ENCODE measurements around the gene ZIC4.

Gene ZIC4

DNA sequence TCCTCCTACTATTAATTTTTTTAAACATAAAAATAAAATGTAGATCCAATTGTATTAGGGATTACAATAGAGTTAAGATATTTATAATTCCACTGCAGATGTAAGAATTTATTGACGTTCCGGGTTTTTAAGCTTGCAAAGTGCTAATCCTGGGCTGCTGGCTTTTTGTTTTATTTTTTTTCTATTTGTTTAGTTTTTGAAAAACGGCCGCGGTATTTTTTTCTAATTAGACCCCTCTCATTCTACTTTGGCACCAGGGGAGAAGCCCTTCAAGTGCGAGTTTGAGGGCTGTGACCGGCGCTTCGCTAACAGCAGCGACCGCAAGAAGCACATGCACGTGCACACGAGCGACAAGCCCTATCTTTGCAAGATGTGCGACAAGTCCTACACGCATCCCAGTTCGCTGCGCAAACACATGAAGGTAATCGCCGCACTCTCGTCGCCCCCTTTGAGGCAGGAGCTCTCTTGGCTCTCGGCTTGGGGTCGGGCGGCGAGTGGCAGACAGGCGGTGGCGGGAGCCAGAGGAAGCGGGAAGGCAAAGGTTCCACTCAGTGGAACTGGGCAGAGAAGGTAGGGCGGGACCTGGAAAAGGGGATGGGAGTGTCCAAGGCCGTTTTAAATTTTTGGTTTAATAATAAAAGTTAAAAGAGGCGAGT lies 6.0 kb upstream of the ZIC4 start:
- Mint-ChIP-seq H3K27me3 (ENCODE audit: low read depth, poor library complexity) (peaks cover 100% of the 10 kb centered on the region), H3K4me1 (peaks cover 44% of the 10 kb centered on the region), H3K9me3 (no peaks in the 10 kb centered on the region), H3K27ac (no peak overlapping the region), H3K4me3 (peak overlapping the region; percentile 78), H3K36me3 (ENCODE audit: low read depth) (no peaks in the 10 kb centered on the region)
- DNase-seq, result no peak
- TF ChIP-seq CTCF (IDR thresholded peaks at IDR 0.05), result no peak

- no peaks in the 10 kb centered on the region for H3K9me3 Mint-ChIP-seq
- H3K4me1 Mint-ChIP-seq, result peaks cover 44% of the 10 kb centered on the region
- no peak for TF ChIP-seq CTCF (IDR thresholded peaks at IDR 0.05)
- no peaks in the 10 kb centered on the region for H3K36me3 Mint-ChIP-seq (ENCODE audit: low read depth)
- DNase-seq, result no peak
- peak overlapping the region; percentile 78 for H3K4me3 Mint-ChIP-seq
- H3K27ac Mint-ChIP-seq, result no peak overlapping the region
- H3K27me3 Mint-ChIP-seq (ENCODE audit: low read depth, poor library complexity), result peaks cover 100% of the 10 kb centered on the region
Observed at GRCh38 chr3:147411815-147412241, 5.5 kb upstream of the ZIC4 start.

DNA sequence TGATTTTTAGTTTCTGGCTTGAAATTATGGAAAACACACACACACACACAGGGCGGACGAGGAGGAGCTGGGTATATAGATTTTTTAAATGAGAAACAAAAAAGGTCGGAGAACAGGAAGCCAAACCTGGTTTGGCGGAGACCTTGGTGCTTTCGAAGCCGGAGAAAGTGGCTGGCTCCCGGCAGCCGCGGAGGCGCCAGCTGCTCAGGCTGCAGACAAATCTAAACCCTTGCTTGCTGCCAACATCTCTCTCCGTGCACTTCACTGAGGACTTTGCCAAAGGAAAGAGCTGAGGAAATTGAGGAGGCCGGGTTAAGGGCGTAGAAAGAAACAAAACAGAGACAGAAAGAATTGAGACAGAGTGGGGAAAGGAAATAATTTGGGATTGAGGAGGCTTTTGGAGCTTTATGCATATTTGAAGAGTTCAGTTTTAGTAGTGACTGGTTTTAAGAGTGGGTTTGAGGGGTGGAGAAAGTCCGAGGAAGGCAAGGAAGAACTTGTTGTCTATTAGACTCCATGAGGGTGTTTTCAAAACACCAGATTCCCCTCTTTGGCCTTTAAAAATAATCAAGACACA lies 5.0 kb upstream of the ZIC4 start:
- Mint-ChIP-seq H3K4me3 (peak overlapping the region; percentile 78), H3K9me3 (no peaks in the 10 kb centered on the region), H3K36me3 (ENCODE audit: low read depth) (no peaks in the 10 kb centered on the region), H3K4me1 (peaks cover 44% of the 10 kb centered on the region), H3K27me3 (ENCODE audit: low read depth, poor library complexity) (peaks cover 100% of the 10 kb centered on the region), H3K27ac (no peak overlapping the region)
- no peak for TF ChIP-seq CTCF (IDR thresholded peaks at IDR 0.05)
- no peak for DNase-seq

- DNase-seq, result no peak
Observed at GRCh38 chr3:147410526-147411237, 4.3 kb upstream of the ZIC4 start.

DNA sequence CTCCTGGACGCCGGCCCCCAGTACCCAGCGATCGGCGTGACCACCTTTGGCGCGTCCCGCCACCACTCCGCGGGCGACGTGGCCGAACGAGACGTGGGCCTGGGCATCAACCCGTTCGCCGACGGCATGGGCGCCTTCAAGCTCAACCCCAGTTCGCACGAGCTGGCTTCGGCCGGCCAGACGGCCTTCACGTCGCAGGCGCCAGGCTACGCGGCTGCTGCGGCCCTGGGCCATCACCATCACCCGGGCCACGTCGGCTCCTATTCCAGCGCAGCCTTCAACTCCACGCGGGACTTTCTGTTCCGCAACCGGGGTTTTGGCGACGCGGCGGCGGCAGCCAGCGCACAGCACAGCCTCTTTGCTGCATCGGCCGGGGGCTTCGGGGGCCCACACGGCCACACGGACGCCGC lies 3.8 kb upstream of the ZIC4 start:
- Mint-ChIP-seq H3K36me3 (ENCODE audit: low read depth) (no peaks in the 10 kb centered on the region), H3K4me3 (no peak overlapping the region), H3K4me1 (peaks cover 51% of the 10 kb centered on the region), H3K27ac (no peak overlapping the region), H3K9me3 (no peaks in the 10 kb centered on the region), H3K27me3 (ENCODE audit: low read depth, poor library complexity) (peaks cover 100% of the 10 kb centered on the region)
- DNase-seq, result no peak
- TF ChIP-seq CTCF (IDR thresholded peaks at IDR 0.05), result no peak

More at GRCh38 chr3:147410526-147411237, 4.3 kb upstream of the ZIC4 start:
- H3K4me3 Mint-ChIP-seq, result peak overlapping the region; percentile 78
- H3K4me1 Mint-ChIP-seq, result peaks cover 45% of the 10 kb centered on the region
- H3K27me3 Mint-ChIP-seq (ENCODE audit: low read depth, poor library complexity), result peaks cover 100% of the 10 kb centered on the region
- H3K36me3 Mint-ChIP-seq (ENCODE audit: low read depth), result no peaks in the 10 kb centered on the region
- no peak overlapping the region for H3K27ac Mint-ChIP-seq
- no peaks in the 10 kb centered on the region for H3K9me3 Mint-ChIP-seq
- no peak for TF ChIP-seq CTCF (IDR thresholded peaks at IDR 0.05)
